UCSD-AML1 (cell line): ENCODE data around the gene RNU1-4.
A peak's percentile ranks its signal among the peaks of the same experiment; 100 is the strongest.
"Not testable (repeated sequence)": the region's sequence is repeated elsewhere in the genome, so short reads cannot be mapped to it uniquely, and the experiment has no call there.

Experiments used
- DNase-seq: peaks from one replicate; lab custom pipeline; 2025; ENCODE audit not compliant: unreplicated experiment; lab: John Stamatoyannopoulos, UW

RNU1-4 gene

GRCh38 chr1:16725439-16726245 lies 14.7 kb upstream of the RNU1-4 start:
- not testable (repeated sequence) for DNase-seq

- peak; percentile 67 for DNase-seq
Observed at GRCh38 chr1:16727190-16728111, 12.9 kb upstream of the RNU1-4 start.

- not testable (repeated sequence) for DNase-seq
Observed at GRCh38 chr1:16728243-16728949, 11.9 kb upstream of the RNU1-4 start.

GRCh38 chr1:16732254-16732896 lies 7.9 kb upstream of the RNU1-4 start:
- not testable (repeated sequence) for DNase-seq

GRCh38 chr1:16741230-16741629 lies 914 bp downstream of the RNU1-4 start:
- DNase-seq = not testable (repeated sequence)

- not testable (repeated sequence) for DNase-seq
Observed at GRCh38 chr1:16747660-16748059, 7.3 kb downstream of the RNU1-4 start.

- DNase-seq = not testable (repeated sequence)
Observed at GRCh38 chr1:16748710-16749109, 8.4 kb downstream of the RNU1-4 start.

GRCh38 chr1:16749910-16750888 lies 9.9 kb downstream of the RNU1-4 start:
- not testable (repeated sequence) for DNase-seq

GRCh38 chr1:16752770-16753169 lies 12.5 kb downstream of the RNU1-4 start:
- not testable (repeated sequence) for DNase-seq

- not testable (repeated sequence) for DNase-seq
Observed at GRCh38 chr1:16755385-16755784, 15.1 kb downstream of the RNU1-4 start.

GRCh38 chr1:16755932-16756331 lies 15.6 kb downstream of the RNU1-4 start:
- not testable (repeated sequence) for DNase-seq

GRCh38 chr1:16757574-16757973 lies 17.3 kb downstream of the RNU1-4 start:
- DNase-seq = not testable (repeated sequence)

GRCh38 chr1:16758060-16758459 lies 17.7 kb downstream of the RNU1-4 start:
- DNase-seq = not testable (repeated sequence)

- not testable (repeated sequence) for DNase-seq
Observed at GRCh38 chr1:16759041-16759493, 18.8 kb downstream of the RNU1-4 start.

- DNase-seq = not testable (repeated sequence)
Observed at GRCh38 chr1:16759650-16760455, 19.5 kb downstream of the RNU1-4 start.

GRCh38 chr1:16760456-16760765 lies 20.1 kb downstream of the RNU1-4 start:
- not testable (repeated sequence) for DNase-seq

- not testable (repeated sequence) for DNase-seq
Observed at GRCh38 chr1:16760801-16761200, 20.5 kb downstream of the RNU1-4 start.

- not testable (repeated sequence) for DNase-seq
Observed at GRCh38 chr1:16764248-16764819, 24.0 kb downstream of the RNU1-4 start.
